CD4-positive, alpha-beta memory T cell (primary cell): ENCODE results near the gene ACSF2. TPM values are rescaled to one million over a fixed set of nuclear protein-coding genes. Genes with fewer than 3 reads are reported as not detected.
A peak's percentile ranks its signal among the peaks of the same experiment; 100 is the strongest.
"Not testable (repeated sequence)": the region's sequence is repeated elsewhere in the genome, so short reads cannot be mapped to it uniquely, and the experiment has no call there.

Experiments used
- CTCF ChIA-PET: fragments of 350-600 bp; sonication (Branson Sonifier 250); formaldehyde crosslinking; loops from one replicate; lab custom pipeline; 2021; ENCODE audit warnings: inconsistent platforms; ENCODE audit not compliant: partially characterized antibody; lab: Charles Lee
- POLR2A ChIA-PET: fragments of 350-600 bp; sonication (Branson Sonifier 250); formaldehyde crosslinking; loops from one replicate; lab custom pipeline; 2021; ENCODE audit not compliant: partially characterized antibody; lab: Charles Lee
- DNase-seq, 5 donors: peaks; one replicate each; pipeline versions ENCODE4 v3.0.0 to v3.0.0-alpha.2; 2020 to 2022; ENCODE audit warnings: mixed read lengths in 1 of 5
- H3K27ac ChIP-seq: one replicate; pipeline ENCODE4 v1.7.0; 2013; ENCODE audit warnings: low read depth, low read length
- H3K27me3 ChIP-seq: 2 replicates; pipeline ENCODE4 v1.7.0; 2013; ENCODE audit warnings: mild to moderate bottlenecking, low read length, moderate library complexity; ENCODE audit not compliant: insufficient read depth
- H3K36me3 ChIP-seq: 2 replicates; pipeline ENCODE4 v1.7.0; 2013; ENCODE audit warnings: mild to moderate bottlenecking, low read length, moderate library complexity; ENCODE audit not compliant: insufficient read depth
- H3K4me1 ChIP-seq: 2 replicates; pipeline ENCODE4 v1.7.0; 2013; ENCODE audit warnings: mild to moderate bottlenecking, low read length, moderate library complexity; ENCODE audit not compliant: insufficient read depth
- H3K4me3 ChIP-seq, 2 donors: one replicate each; pipeline ENCODE4 v1.7.0; 2013; ENCODE audit warnings: low read length in 2 of 2, mild to moderate bottlenecking in 1 of 2
- H3K9me3 ChIP-seq, 2 donors: one replicate each; pipeline ENCODE4 v1.7.0; 2013; ENCODE audit warnings: low read length in 2 of 2, control low read depth in 1 of 2; ENCODE audit not compliant: control insufficient read depth in 1 of 2
- H3K27ac Mint-ChIP-seq, 7 donors: one replicate each; pipeline ENCODE4 v1.8.0; 2020 to 2021; ENCODE audit warnings: mixed read lengths in 7 of 7, mild to moderate bottlenecking in 6 of 7, inconsistent platforms in 3 of 7, moderate library complexity in 3 of 7
- H3K27me3 Mint-ChIP-seq, 2 donors: one replicate each; pipeline ENCODE4 v1.8.0; 2020 to 2021; ENCODE audit warnings: mixed read lengths in 2 of 2
- H3K36me3 Mint-ChIP-seq, 2 donors: one replicate each; pipeline ENCODE4 v1.8.0; 2020 to 2021; ENCODE audit warnings: mixed read lengths in 2 of 2, inconsistent platforms in 1 of 2, mild to moderate bottlenecking in 1 of 2
- H3K4me1 Mint-ChIP-seq, 4 donors: one replicate each; pipeline ENCODE4 v1.8.0; 2020 to 2021; ENCODE audit warnings: mixed read lengths in 4 of 4, mild to moderate bottlenecking in 1 of 4
- H3K4me3 Mint-ChIP-seq, 8 donors: one replicate each; pipeline ENCODE4 v1.8.0; 2020 to 2021; ENCODE audit warnings: mixed read lengths in 8 of 8, mild to moderate bottlenecking in 7 of 8, moderate library complexity in 6 of 8, inconsistent platforms in 3 of 8
- H3K9me3 Mint-ChIP-seq, 8 donors: one replicate each; pipeline ENCODE4 v1.8.0; 2020 to 2021; ENCODE audit warnings: mixed read lengths in 8 of 8, mild to moderate bottlenecking in 5 of 8, inconsistent platforms in 3 of 8, moderate library complexity in 1 of 8
- intact Hi-C: fragments of 100-400 bp; cut with micrococcal nuclease; formaldehyde crosslinking; loops from one replicate; pipeline ENCODE4 v1.15.1; 2023
- polyA plus RNA-seq, 2 donors: library from polyadenylated mRNA; unstranded; fragments of 300-500 nt; fragmentation: Illumina TruSeq; gene quantifications; one replicate each; pipeline ENCODE4 v1.2.3, GENCODE V29; 2021
- total RNA-seq, 2 experiments: library from RNA; stranded (reverse); gene quantifications; one replicate each; pipeline ENCODE4 v1.2.3, GENCODE V29; 2021

The ACSF2 gene
- total and polyA plus RNA-seq, 4 experiments from 2014 or later, result 1.7 to 24.8 (median 11.6) TPM

DNA sequence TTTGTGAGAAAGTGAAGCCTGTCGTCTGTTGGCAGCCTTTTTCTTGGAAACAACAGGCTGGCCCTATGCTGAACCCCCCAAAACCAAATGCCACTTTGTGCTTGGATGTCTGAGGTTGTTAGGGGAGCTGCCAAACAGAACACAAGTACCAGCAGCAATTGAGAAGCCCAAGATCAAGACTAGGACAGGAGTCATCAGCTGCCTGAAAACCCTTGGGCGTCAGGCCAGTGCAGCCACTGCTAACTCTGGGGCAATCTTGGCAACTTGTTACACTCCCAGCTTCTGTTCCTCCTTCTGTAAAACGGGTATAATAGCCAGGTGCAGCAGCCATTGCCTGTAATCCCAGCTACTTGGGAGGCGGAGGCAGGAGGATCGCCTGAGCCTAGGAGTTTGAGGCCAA, 19.4 kb upstream of the ACSF2 start:
- Mint-ChIP-seq H3K36me3 (peaks cover 0 to 3% of the 10 kb centered on the region in 2 donors), H3K4me1 (no peaks in the 10 kb centered on the region), H3K4me3 (no peak overlapping the region), H3K27ac (no peak overlapping the region), H3K27me3 (peaks cover 9 to 15% of the 10 kb centered on the region in 2 donors), H3K9me3 (no peaks in the 10 kb centered on the region)
- ChIA-PET POLR2A (interaction anchor here (1.5 kb wide), 1 partner anchor 9 kb away, joined by 4 read pairs; the partner anchor contains the start of gene LRRC59), CTCF (interaction anchor here (4.5 kb wide), 1 partner anchor 9 kb away, joined by 25 read pairs; the partner anchor contains the start of gene LRRC59)
- H3K27me3 ChIP-seq, result no peaks in the 10 kb centered on the region
- no peaks in the 10 kb centered on the region for H3K4me1 ChIP-seq
- no peaks in the 10 kb centered on the region for H3K36me3 ChIP-seq
- no peak for DNase-seq
- H3K27ac ChIP-seq, result no peak overlapping the region
- intact Hi-C loops, result no loop called here
- H3K9me3 ChIP-seq, result no peaks in the 10 kb centered on the region
- H3K4me3 ChIP-seq, result no peak overlapping the region

DNA sequence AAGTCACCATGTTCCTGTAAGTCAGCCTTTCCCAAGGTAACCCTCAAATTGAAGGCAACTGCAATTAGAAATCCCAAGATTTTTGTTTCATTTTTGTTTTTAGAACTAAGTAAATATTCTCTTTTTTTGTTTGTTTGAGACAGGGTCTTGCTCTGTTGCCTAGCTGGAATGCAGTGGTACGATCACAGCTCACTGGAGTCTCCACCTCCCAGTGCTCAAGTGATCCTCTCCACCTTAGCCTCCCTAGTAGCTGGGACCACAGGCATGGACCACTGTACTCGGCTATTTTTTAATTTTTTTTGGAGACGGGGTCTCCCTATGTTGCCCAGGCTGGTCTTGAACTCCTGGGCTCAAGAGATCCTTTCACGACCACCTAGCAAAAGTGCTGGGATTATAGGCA, 18.1 kb upstream of the ACSF2 start:
- POLR2A ChIA-PET, result no interaction called here
- CTCF ChIA-PET, result interaction anchor here (4.5 kb wide), 1 partner anchor 10 kb away, joined by 25 read pairs; the partner anchor contains the start of gene LRRC59
- Histone ChIP-seq H3K27me3 (no peaks in the 10 kb centered on the region), H3K9me3 (no peaks in the 10 kb centered on the region), H3K27ac (no peak overlapping the region), H3K36me3 (no peaks in the 10 kb centered on the region), H3K4me3 (no peak overlapping the region), H3K4me1 (no peaks in the 10 kb centered on the region)
- H3K36me3 Mint-ChIP-seq, result peaks cover 0 to 3% of the 10 kb centered on the region in 2 donors
- intact Hi-C loops, result no loop called here
- H3K9me3 Mint-ChIP-seq, result peaks cover 0 to 4% (median 0%) of the 10 kb centered on the region in 8 donors
- H3K4me3 Mint-ChIP-seq, result no peak overlapping the region
- H3K4me1 Mint-ChIP-seq, result no peaks in the 10 kb centered on the region
- no peak overlapping the region for H3K27ac Mint-ChIP-seq
- H3K27me3 Mint-ChIP-seq, result peaks cover 13 to 14% of the 10 kb centered on the region in 2 donors
- no peak for DNase-seq

DNA sequence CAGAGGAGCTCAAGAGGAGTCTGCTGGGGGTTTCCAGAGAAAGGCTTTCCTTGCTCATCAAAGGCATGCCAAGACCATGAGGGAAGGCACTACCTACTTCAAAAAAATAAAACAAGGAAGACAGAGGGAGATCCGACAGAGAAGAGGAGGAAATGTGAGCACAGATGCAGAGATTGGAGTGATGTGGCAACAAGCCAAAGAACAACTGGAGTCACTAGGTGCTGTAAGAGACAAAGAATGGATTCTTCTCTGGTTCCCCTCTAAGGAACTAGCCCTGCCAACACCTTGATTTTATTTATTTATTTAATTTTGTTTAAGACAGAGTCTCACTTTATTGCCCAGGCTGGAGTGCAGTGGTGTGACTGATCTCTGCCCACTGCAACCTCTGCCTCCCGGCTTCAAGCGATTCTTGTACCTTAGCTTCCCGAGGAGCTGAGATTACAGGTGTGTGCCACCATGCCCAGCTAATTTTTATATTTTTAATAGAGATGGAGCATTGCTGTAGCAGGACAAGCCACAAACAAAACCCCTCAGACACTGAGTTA, 13.8 kb upstream of the ACSF2 start:
- Mint-ChIP-seq H3K27me3 (peaks cover 0 to 6% of the 10 kb centered on the region in 2 donors), H3K36me3 (no peaks in the 10 kb centered on the region), H3K4me1 (no peaks in the 10 kb centered on the region), H3K4me3 (no peak overlapping the region), H3K27ac (peak overlapping the region in 1 of 7 donors; percentile 85), H3K9me3 (peaks cover 0 to 4% (median 0%) of the 10 kb centered on the region in 8 donors)
- H3K9me3 ChIP-seq, result no peaks in the 10 kb centered on the region
- H3K4me3 ChIP-seq, result no peak overlapping the region
- H3K36me3 ChIP-seq, result no peaks in the 10 kb centered on the region
- ChIA-PET POLR2A (no interaction called here), CTCF (no interaction called here)
- H3K27ac ChIP-seq, result no peak overlapping the region
- H3K27me3 ChIP-seq, result no peaks in the 10 kb centered on the region
- DNase-seq, result no peak
- intact Hi-C loops, result no loop called here
- no peaks in the 10 kb centered on the region for H3K4me1 ChIP-seq

DNA sequence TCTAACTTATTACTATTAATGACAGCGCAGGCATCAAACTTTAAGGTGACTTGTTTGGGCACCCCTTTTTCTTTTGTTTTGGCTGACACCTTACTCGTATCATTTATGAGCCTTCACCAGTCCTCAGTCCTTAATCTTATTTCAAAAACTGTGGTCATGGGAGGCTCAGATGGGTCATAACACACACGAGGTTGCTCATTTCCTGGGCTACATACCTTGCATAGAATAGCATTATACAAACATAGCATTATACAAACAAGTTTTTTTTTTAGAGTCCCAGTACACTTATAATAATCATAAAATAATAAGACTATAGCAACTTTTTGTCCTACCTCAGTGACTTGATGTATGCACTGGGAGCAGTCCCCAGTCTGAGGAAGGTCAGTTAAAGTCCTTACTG, 11.2 kb upstream of the ACSF2 start:
- Mint-ChIP-seq H3K27ac (no peak overlapping the region), H3K4me1 (peaks cover 0 to 4% (median under 1%) of the 10 kb centered on the region in 4 donors), H3K4me3 (no peak overlapping the region), H3K9me3 (peaks cover 0 to 6% (median 3%) of the 10 kb centered on the region in 8 donors), H3K36me3 (no peaks in the 10 kb centered on the region), H3K27me3 (peaks cover 0 to 6% of the 10 kb centered on the region in 2 donors)
- no peaks in the 10 kb centered on the region for H3K4me1 ChIP-seq
- H3K27me3 ChIP-seq, result no peaks in the 10 kb centered on the region
- H3K36me3 ChIP-seq, result no peaks in the 10 kb centered on the region
- intact Hi-C loops, result no loop called here
- H3K4me3 ChIP-seq, result no peak overlapping the region
- H3K27ac ChIP-seq, result no peak overlapping the region
- no peak for DNase-seq
- H3K9me3 ChIP-seq, result no peaks in the 10 kb centered on the region
- CTCF ChIA-PET, result interaction anchor here (1.8 kb wide), 1 partner anchor 17 kb away, joined by 7 read pairs; the partner anchor contains the start of gene LRRC59
- POLR2A ChIA-PET, result no interaction called here

DNA sequence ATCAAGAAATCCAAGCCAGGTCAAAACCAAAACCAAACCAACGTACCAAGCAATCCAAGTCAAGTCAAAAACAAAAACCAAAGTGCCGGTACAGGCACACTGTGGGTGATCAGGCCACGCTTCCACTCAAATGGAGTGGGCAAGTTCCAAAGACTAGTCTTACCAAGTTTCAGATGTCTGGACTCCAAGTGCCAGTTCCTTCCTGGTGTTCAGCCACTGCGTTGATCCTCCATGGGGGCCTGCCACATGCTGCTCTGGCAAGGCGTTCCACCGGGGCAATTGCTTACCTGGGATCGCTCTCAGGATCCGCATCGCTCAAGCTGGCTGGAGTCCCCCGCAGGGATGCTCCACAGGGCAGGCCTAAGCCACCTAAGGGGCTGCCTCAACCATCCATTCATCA, 6.4 kb upstream of the ACSF2 start:
- intact Hi-C loops, H3K9me3 ChIP-seq, H3K36me3 Mint-ChIP-seq, H3K27ac ChIP-seq, H3K4me3 ChIP-seq, H3K27me3 Mint-ChIP-seq, H3K27me3 ChIP-seq, H3K36me3 ChIP-seq, DNase-seq, POLR2A ChIA-PET, H3K9me3 Mint-ChIP-seq: not testable (repeated sequence)
- H3K4me1 ChIP-seq, result peaks cover 16% of the 10 kb centered on the region
- Mint-ChIP-seq H3K4me1 (peaks cover 8 to 25% (median 17%) of the 10 kb centered on the region in 4 donors), H3K27ac (peak overlapping the region in 3 of 7 donors; percentile 74 to 82 (median 78)), H3K4me3 (peak overlapping the region in 3 of 8 donors; percentile 1 to 53 (median 39))
- CTCF ChIA-PET, result interaction anchor here (2.6 to 3.7 kb wide), 2 partner anchors 22 to 58 kb away, joined by 14 to 35 read pairs; partner anchors contain the start of gene LRRC59

DNA sequence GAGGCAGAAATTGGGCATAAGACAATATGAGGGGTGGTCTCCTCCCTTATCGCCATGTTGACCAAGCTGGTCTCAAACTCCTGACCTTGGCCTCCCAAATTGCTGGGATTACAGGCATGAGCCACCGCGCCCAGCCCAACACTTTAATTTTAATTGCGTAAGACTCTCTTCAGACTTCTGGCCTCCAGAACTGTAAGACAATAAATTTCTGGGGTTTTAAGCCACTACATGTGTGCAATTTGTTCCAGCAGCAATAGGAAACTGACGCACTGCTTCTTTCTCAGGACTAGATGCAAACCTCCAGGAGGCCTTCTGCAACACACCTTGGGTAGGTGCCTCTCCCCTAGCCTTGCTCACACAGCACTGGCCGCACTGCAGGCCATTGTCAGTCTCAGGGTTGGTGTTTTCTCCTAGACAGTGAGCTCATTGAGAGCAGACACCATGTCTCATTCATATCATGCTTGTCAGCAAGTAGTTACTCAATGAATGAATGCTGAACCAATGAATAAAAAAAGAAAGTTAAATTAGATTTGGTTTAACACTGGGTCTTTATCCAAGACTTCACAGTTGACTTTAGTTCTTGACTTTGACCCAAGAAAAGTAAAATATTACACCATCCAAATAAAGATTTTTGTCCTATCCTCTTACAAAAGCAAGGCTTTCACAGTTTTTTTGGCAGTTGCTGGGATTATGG, 5.5 kb upstream of the ACSF2 start:
- Mint-ChIP-seq H3K27me3 (no peaks in the 10 kb centered on the region), H3K9me3 (peaks cover 0 to 5% (median 2%) of the 10 kb centered on the region in 8 donors), H3K36me3 (no peaks in the 10 kb centered on the region), H3K4me1 (peaks cover 10 to 34% (median 23%) of the 10 kb centered on the region in 4 donors), H3K4me3 (peak overlapping the region in 7 of 8 donors; percentile 64 to 89 (median 81)), H3K27ac (peak overlapping the region; percentile 82 to 99 (median 90))
- intact Hi-C loops, result no loop called here
- H3K9me3 ChIP-seq, result no peaks in the 10 kb centered on the region
- DNase-seq, result no peak
- POLR2A ChIA-PET, result interaction anchor here (0.6 to 3.5 kb wide), 2 partner anchors 23 to 855 kb away, joined by 3 to 20 read pairs; partner anchors contain the start of gene LRRC59
- peak overlapping the region in 1 of 2 donors; percentile 23 for H3K4me3 ChIP-seq
- CTCF ChIA-PET, result interaction anchor here (0.7 to 3.7 kb wide), 4 partner anchors 11 to 657 kb away, joined by 3 to 35 read pairs (median 10); partner anchors contain the start of gene LRRC59
- H3K4me1 ChIP-seq, result peaks cover 22% of the 10 kb centered on the region
- no peaks in the 10 kb centered on the region for H3K36me3 ChIP-seq
- peak overlapping the region; percentile 46 for H3K27ac ChIP-seq
- H3K27me3 ChIP-seq, result no peaks in the 10 kb centered on the region
